ENCODE data around the gene EDIL3. TPM values are rescaled to one million over a fixed set of nuclear protein-coding genes. Genes with fewer than 3 reads are reported as not detected.
A peak's percentile ranks its signal among the peaks of the same experiment; 100 is the strongest.

Gene EDIL3
- total and polyA plus RNA-seq, 2 donors (not counting 3 experiments of a cell fraction or from before 2014, with no cell fraction given): 9.1 to 28.8 TPM

- intact Hi-C loops (cut with micrococcal nuclease): no loop called here
These were observed 94.0 kb downstream of the EDIL3 start for GRCh38 chr5:84290673-84291072.

GRCh38 chr5:84290161-84290560, 94.5 kb downstream of the EDIL3 start:
- no peak overlapping the region for H3K4me2 ChIP-seq (ENCODE audit: insufficient read depth, low read length)
- H3K36me3 ChIP-seq (ENCODE audit: control insufficient read depth in 2 of 2, extremely low read depth in 1 of 2, insufficient read depth in 2 of 2, low read length in 2 of 2): no peaks in the 10 kb centered on the region
- H3K27me3 ChIP-seq (ENCODE audit: control insufficient read depth in 2 of 2, insufficient read depth in 2 of 2, low read length in 2 of 2): no peaks in the 10 kb centered on the region
- peaks cover 20% of the 10 kb centered on the region for H3K4me1 ChIP-seq (ENCODE audit: control insufficient read depth, extremely low read depth, insufficient read depth, low read length)
- no peaks in the 10 kb centered on the region for H3K79me2 ChIP-seq (ENCODE audit: control insufficient read depth, insufficient read depth, low read length)
- H3K9me3 ChIP-seq (replicated peaks; ENCODE audit: control insufficient read depth, insufficient read depth, low read length): no peaks in the 10 kb centered on the region
- H2AFZ ChIP-seq (ENCODE audit: low read depth, low read length): peak overlapping the region; percentile 36
- DNase-seq (ENCODE audit: low read depth, low spot score) (no peak), FAIRE-seq (no peak)
- no peaks in the 10 kb centered on the region for H4K20me1 ChIP-seq (replicated peaks; ENCODE audit: control insufficient read depth, extremely low read depth, insufficient read depth, low read length)
- no TSS peak for BruUV-seq (replicated peaks)
- no peak overlapping the region for H3K4me3 ChIP-seq (replicated peaks in 1 of 3; ENCODE audit: insufficient read depth in 1 of 3, low read depth in 1 of 3, low read length in 3 of 3)
- dilution Hi-C loops (cut with MboI; ENCODE audit: extremely low pct_ligation_motif_present, low sequenced_read_pairs) (no loop called here), intact Hi-C loops (cut with micrococcal nuclease) (no loop called here)
- ChIA-PET POLR2A (no interaction called here), CTCF (interaction anchor here (1.2 to 2.1 kb wide), 4 partner anchors 14 to 181 kb away, joined by 3 to 7 read pairs (median 5); no protein-coding TSS in a partner anchor)
- no peak for TF ChIP-seq FOS (IDR thresholded peaks at IDR 0.05; ENCODE audit: borderline replicate concordance, insufficient read depth, low read length)
- TF ChIP-seq POLR2A (IDR thresholded peaks at IDR 0.05; ENCODE audit: low read depth, low read length): no peak
- TF ChIP-seq JUN (IDR thresholded peaks at IDR 0.05; ENCODE audit: borderline replicate concordance, insufficient read depth, insufficient read length, low read depth): no peak
- no peak for TF ChIP-seq EZH2 (IDR thresholded peaks at IDR 0.05; ENCODE audit: borderline replicate concordance, low read depth, low read length, severe bottlenecking)
- TF ChIP-seq GATA2 (IDR thresholded peaks at IDR 0.05; ENCODE audit: insufficient read depth, insufficient read length, low read depth, low read length): no peak
- no peak for TF ChIP-seq POLR2AphosphoS5 (IDR thresholded peaks at IDR 0.05; ENCODE audit: insufficient read depth, low read depth, low read length)
- TF ChIP-seq MYC (IDR thresholded peaks at IDR 0.05; ENCODE audit: low read depth, low read length): no peak
- no peak for TF ChIP-seq CTCF (IDR thresholded peaks at IDR 0.05; ENCODE audit: extremely low read depth in 1 of 2, insufficient read depth in 1 of 2, low read depth in 1 of 2, low read length in 2 of 2)
- TF ChIP-seq MAX (IDR thresholded peaks at IDR 0.05; ENCODE audit: insufficient read depth, insufficient read length): no peak
- no peak overlapping the region for H3K9ac ChIP-seq (replicated peaks; ENCODE audit: extremely low read depth, insufficient read depth, low read length)
- H3K27ac ChIP-seq (ENCODE audit: insufficient read depth, low read depth, low read length): no peak overlapping the region
- no peaks in the 10 kb centered on the region for H3K9me1 ChIP-seq (replicated peaks; ENCODE audit: control insufficient read depth, extremely low read depth, insufficient read depth, low read length)

More at GRCh38 chr5:84290673-84291072, 94.0 kb downstream of the EDIL3 start:
- BruUV-seq (replicated peaks): no TSS peak
- no peaks in the 10 kb centered on the region for H4K20me1 ChIP-seq (replicated peaks; ENCODE audit: control insufficient read depth, extremely low read depth, insufficient read depth, low read length)
- H3K4me3 ChIP-seq (replicated peaks in 1 of 3; ENCODE audit: insufficient read depth in 1 of 3, low read depth in 1 of 3, low read length in 3 of 3): no peak overlapping the region
- H3K9me3 ChIP-seq (replicated peaks; ENCODE audit: control insufficient read depth, insufficient read depth, low read length): no peaks in the 10 kb centered on the region
- peaks cover 21% of the 10 kb centered on the region for H3K4me1 ChIP-seq (ENCODE audit: control insufficient read depth, extremely low read depth, insufficient read depth, low read length)
- no peaks in the 10 kb centered on the region for H3K79me2 ChIP-seq (ENCODE audit: control insufficient read depth, insufficient read depth, low read length)
- DNase-seq (ENCODE audit: low read depth, low spot score): no peak
- ChIA-PET POLR2A (no interaction called here), CTCF (interaction anchor here (1.8 to 2.1 kb wide), 2 partner anchors 15 to 21 kb away, joined by 4 to 6 read pairs; no protein-coding TSS in a partner anchor)
- no peak for FAIRE-seq
- no peak for TF ChIP-seq MAX (IDR thresholded peaks at IDR 0.05; ENCODE audit: insufficient read depth, insufficient read length)
- no peak for TF ChIP-seq JUN (IDR thresholded peaks at IDR 0.05; ENCODE audit: borderline replicate concordance, insufficient read depth, insufficient read length, low read depth)
- TF ChIP-seq FOS (IDR thresholded peaks at IDR 0.05; ENCODE audit: borderline replicate concordance, insufficient read depth, low read length): no peak
- no peak for TF ChIP-seq GATA2 (IDR thresholded peaks at IDR 0.05; ENCODE audit: insufficient read depth, insufficient read length, low read depth, low read length)
- no peak for TF ChIP-seq EZH2 (IDR thresholded peaks at IDR 0.05; ENCODE audit: borderline replicate concordance, low read depth, low read length, severe bottlenecking)
- H3K9ac ChIP-seq (replicated peaks; ENCODE audit: extremely low read depth, insufficient read depth, low read length): no peak overlapping the region
- H2AFZ ChIP-seq (ENCODE audit: low read depth, low read length): no peak overlapping the region
- dilution Hi-C loops (cut with MboI; ENCODE audit: extremely low pct_ligation_motif_present, low sequenced_read_pairs): no loop called here
- H3K27ac ChIP-seq (ENCODE audit: insufficient read depth, low read depth, low read length): no peak overlapping the region
- no peaks in the 10 kb centered on the region for H3K9me1 ChIP-seq (replicated peaks; ENCODE audit: control insufficient read depth, extremely low read depth, insufficient read depth, low read length)
- H3K4me2 ChIP-seq (ENCODE audit: insufficient read depth, low read length): no peak overlapping the region
- no peaks in the 10 kb centered on the region for H3K36me3 ChIP-seq (ENCODE audit: control insufficient read depth in 2 of 2, extremely low read depth in 1 of 2, insufficient read depth in 2 of 2, low read length in 2 of 2)
- H3K27me3 ChIP-seq (ENCODE audit: control insufficient read depth in 2 of 2, insufficient read depth in 2 of 2, low read length in 2 of 2): no peaks in the 10 kb centered on the region
